Cortex of kidney (tissue), 1 donor: ENCODE results near the gene PARP11.

Source experiments
- DNase-seq: peaks from one replicate; lab custom pipeline; 2025; lab: John Stamatoyannopoulos, UW

Gene PARP11

DNA sequence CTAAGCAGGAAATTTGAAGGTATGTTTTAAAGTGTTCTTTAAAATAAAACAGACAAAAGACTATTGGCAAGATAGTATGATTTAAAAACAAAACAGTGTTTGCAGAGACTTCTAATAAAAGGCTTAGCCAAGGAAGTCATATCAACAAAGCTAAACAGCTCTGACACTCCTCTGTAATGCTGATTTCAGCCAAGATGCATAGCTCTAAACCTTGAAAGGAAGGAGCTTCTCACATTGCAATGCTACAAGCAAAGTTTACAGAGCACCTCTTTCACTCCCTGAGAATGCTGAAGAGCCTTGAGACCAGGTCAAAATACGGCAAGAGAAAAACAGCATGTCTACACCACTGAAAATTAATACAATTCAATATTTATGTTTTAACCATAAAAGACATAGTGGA is 51.8 kb downstream of the PARP11 start:
- DNase-seq = no peak

DNA sequence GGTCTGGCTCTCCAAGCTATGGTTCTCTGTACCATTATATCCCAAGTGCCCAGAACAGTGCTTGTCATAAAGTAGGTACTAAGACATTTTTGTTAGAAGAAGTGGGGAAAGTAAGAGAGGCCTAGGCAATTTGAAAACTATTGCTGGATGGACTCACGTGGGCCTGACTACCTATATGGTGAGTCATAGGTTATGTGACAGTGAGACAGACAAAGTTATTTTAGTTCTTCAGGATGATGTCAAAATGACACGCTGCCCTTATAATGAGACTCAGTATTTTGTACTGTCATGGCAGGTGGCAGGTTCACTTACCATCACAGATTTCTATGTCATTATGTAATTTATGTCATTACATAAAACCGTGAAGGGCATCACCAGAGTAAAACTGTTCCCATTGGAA is 53.1 kb downstream of the PARP11 start:
- DNase-seq = no peak

GRCh38 chr12:3816266-3816665 is 56.9 kb downstream of the PARP11 start:
- no peak for DNase-seq

DNA sequence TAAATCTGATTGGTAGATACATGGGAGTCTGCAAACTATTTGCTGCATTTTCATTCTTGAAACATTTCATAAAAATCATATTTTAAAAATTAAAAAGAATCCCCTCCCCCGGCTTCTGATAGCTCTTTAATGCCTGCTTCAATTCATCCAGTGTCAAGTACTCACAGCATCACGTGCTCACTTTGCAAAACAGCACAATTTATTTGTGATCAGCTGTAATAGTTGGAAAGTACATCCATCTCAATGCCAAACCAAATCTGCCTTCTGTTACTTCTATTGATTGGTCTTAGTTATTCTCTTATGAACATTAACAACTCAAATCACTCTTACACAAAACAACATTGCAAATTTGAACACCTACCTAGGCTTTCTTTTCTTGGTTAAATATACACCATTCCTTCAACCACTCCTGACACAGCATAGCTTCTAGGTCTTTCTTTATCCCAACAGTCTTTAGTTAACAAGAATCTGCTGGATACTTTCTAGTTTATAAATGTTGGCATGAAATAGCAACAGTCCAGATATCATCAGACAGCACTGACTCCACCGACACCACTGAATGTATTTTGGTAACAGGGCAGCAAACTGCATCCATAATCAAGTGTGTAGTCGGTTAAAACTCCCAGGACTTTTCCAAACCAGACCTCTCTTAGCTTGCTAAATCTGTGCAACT is 58.0 kb downstream of the PARP11 start:
- no peak for DNase-seq

- DNase-seq = no peak
These were observed 62.7 kb downstream of the PARP11 start for GRCh38 chr12:3810540-3810939.

DNA sequence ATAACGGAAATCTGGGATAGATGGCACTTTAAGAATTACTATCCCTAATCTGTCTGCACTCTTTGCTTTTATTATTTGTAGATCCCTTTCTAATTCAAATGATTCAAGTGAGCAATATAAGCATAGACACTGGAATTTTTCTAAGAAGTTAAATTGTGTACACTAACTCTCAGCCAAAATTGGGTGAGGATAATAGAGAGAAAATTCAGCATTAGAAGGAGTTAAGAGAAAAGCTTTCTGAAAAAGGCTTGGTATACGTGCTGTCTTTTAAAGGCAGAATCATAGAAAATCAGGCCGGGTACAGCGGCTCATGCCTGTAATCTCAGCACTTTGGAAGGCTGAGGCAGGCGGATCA is 63.2 kb downstream of the PARP11 start:
- DNase-seq = no peak

- DNase-seq = no peak
These were observed 63.7 kb downstream of the PARP11 start for GRCh38 chr12:3809357-3810015.

- DNase-seq = no peak
These were observed 68.1 kb downstream of the PARP11 start for GRCh38 chr12:3805077-3805476.

DNA sequence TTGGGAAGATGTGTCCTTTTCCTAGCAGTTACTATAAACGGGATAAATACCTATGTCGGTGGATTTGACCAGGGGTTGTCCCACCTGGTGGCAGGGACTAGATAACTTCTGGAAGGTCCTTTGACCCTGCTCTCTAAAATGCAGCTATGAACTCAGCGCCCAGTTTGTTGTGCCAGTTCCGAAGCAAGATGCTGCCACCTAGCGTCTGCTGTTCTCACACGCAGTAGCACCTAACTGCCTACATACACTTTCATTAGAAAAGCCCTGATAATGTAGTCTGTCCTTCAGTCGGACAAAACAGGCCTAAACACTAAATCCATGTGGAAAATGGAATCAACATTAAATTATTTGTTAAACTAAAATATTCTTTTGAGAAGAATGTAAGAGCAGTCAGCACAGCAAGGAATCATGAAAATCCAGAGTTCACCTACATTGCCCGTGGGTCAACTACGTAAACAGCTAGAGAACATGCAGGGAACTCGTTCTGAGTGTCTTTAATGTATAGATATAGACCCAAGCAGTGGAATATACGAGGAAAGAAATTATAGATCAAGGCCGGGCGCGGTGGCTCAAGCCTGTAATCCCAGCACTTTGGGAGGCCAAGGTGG is 69.2 kb downstream of the PARP11 start:
- no peak for DNase-seq

DNA sequence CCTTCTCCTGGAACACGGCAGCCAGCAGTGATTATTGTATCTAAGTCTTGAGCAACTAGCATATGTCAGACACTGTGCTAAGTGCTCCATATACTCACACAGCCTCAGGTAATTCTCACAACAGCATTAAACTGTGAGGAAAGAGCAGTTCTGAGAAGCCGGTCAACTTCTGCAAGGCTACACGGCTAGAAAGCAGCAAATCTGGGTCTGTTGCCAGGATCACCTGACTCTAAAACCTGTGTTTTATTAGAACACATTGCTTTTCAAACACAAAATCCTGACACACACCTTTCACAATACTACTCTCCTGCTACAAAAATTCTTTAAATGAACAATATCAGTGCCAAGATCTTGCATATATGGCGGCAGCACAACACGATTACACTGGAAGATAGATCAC is 70.5 kb downstream of the PARP11 start:
- no peak for DNase-seq

DNA sequence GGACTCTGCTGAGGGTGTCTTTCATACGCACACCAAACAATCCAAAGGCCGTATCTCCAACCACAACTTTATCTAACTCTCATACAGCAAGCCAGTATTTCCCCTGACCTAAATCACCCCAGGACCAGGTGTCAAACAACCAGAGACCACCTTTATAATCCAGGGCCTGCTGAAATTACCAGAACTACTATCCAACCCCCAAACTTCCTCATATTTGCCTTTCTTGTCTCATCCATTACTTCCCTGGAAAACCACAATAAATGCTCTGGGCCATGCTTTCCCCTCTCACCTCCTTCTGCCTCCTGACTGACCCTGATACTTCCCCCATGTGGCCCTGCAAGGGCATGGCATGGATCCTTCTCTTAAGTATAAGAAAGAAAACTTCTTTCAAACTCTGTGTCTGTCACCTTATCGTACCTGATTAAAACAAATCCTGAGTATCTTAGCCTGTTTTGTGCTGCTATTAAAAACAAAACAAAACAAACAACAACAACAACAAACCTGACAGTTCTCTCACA is 75.6 kb downstream of the PARP11 start:
- DNase-seq = no peak

DNA sequence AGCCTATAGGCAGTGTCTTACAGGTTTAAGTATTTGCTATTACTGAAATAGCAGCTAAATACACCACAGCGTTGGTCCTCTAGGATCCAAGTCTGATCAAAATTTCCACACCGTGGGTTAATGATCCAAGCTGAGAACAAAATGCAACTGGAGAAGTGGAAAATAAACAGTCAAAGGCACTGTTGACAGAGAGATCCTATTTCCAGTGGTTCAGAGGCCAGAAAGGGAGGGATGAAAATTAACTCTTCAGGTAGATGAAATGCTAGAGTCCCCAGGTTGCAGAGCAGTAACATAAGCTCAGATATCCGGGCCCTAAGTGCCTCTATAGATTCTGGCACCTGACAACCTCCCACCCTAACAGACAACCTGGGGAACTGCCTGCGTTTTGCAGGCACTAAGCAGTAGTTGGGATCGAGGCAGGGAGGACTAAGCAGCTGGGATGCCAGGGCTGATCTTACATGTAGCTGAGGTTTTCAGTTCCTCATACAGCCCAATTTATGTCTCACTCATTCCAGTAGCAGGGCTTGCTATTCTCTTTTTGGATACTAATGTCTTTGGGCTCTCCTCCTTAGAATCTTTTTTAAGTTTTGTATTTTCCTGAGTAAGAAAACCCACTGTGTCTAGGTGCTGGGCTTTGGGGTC is 77.6 kb downstream of the PARP11 start:
- DNase-seq = no peak

DNA sequence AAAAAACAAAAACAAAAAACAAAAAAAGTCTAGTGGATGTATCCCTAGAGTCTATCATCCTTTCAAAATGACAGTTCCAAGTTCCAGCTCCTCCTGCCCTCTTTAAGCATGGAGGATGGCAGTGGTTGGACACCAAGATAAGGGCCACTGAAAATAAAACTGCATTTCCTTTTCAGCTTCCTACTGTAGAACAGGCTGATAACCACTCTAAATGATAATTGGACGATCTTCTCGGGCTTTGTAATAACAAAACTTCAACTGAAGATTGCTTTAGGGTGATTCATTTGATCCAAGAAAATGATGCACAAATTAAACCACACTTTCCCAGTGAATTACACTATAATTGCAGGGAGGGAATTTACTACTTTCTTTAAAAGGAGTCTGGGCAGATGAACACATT is 78.1 kb downstream of the PARP11 start:
- no peak for DNase-seq

DNA sequence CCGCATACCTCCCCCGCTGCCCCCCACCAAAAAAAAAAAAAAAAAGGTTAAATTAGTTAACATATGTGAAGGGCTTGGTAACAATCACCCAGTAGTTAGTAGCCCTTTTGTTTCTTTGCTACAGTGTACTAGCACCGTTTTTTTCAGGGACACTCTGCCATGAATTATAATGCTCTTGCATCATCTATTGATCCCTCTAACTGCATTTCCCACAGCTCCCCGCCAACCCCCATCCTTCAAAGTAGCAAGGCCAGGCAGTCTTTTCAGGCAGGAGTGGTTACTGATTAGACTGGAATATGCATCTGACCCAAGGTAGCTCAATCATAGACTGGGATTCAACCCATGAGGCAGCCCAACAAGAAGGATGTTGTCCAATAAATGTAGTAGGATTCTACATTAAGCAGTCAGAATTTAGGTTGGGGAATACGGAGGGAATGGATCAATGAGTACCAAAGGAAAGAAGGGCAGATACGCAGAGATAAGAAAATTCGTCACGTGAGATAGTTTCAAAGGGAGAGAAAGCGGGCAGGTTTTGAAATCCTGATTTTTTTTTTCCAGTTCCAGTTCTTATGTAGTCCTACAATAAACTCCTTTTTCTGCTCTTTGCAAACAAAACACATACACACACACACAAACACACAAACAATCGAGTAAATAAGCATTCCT is 80.4 kb downstream of the PARP11 start:
- no peak for DNase-seq

GRCh38 chr12:3791256-3791874 is 81.8 kb downstream of the PARP11 start:
- DNase-seq = no peak

DNA sequence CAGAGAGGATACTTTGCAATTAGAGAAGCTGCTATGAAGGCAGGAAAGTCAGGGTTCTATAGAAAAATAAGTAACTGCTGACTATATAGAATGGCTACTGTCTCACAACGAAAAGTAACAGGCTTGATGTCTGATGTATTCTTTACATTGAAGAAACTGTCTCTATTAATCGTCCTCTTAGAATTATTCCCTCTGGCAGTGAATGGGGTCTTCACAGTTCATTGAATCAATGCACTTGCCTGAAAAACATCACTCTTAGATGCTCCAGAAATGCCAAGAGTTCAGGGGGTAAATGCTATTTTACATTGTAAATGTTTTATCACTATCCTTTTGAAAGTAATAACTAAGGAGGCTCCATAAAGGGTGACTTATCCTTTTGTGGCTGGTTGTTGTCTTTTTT is 82.6 kb downstream of the PARP11 start:
- no peak for DNase-seq

DNA sequence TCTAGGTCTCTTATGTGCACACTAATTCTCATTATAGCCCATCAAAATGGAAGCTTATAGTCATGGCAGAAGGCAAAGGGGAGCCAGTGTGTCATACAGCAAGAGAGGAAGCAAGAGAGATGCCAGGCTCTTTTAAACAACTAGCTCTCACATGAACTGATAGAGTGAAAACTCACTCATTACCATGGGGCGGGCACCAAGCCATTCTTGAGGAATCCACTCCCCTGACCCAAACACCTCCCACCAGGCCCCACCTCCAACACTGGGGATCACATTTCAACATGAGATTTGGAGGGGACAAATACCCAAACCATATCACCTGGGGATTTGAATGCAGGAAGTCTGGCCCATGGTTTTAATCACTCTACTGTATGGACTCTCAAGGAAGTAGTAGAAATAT is 83.4 kb downstream of the PARP11 start:
- no peak for DNase-seq

DNA sequence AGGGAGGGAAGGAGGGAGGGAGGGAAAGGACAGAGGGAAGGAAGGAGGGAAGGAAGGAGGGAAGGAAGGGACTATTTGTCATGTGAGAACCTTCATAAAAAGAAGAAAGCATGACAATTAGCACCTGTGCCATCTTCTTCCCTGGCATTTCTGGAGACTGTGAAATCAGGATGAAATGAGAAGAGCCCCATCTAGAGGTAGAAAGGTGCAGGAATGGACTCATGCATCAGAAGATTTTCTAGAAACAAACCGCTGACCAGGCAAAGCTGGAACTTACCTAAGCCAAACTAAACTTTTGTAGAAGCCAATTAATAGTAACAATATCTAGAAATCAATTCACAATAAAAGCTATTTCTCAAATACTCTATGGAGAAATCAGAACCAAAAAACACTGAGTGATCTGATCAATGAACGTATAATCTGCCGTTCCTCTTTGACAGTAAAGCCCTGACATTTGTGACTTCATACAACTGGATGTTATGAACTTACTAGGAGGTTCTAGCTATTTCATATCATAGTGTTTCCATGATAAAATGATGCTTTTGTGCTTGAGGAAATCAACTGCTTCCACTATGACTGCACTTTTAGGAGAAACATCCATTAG is 95.9 kb downstream of the PARP11 start:
- no peak for DNase-seq

DNA sequence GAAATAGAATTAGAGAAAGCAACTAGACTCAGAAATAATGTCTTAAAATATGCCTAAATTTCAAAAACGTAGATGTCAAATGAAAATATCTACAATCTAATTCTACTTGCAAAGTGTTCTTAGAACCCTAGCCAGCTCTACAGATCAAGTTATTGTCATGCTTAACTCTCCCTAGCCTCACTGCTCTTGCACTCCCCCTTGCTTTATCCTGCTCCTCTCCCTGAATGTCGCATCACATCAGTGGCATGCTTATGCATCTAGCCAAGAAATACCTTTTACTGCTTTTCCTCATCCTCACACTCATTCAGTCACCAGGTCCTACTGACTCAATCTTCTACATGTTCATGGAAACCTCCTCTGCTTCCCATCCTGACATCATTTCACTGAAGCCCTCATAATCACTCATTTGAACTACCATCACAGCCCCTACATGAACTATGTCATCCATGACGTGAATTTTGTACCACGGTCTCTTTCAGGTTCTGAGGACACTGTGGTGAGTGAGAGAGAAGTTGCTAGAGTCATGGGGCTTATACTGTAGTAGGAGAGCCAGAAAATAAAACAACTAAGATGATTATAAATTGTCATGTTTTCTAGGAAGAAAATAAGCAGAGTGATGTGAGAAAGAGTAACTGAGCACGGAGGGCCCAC is 97.7 kb downstream of the PARP11 start:
- DNase-seq = no peak

GRCh38 chr12:3772380-3772779 is 100.8 kb downstream of the PARP11 start:
- no peak for DNase-seq

GRCh38 chr12:3771853-3772252 is 101.3 kb downstream of the PARP11 start:
- no peak for DNase-seq
